GM12878 (cell line): ENCODE results near the gene FNIP1. TPM values are rescaled to one million over a fixed set of nuclear protein-coding genes. Genes with fewer than 3 reads are reported as not detected.

Source experiments
- ATAC-seq: fragments of 200-7000 bp; cut with Tn5 transposase; 3 replicates; pipeline ENCODE4 v1.9.1; 2020; ENCODE audit warnings: mild to moderate bottlenecking, moderate library complexity
- BruUV-seq: library from RNA; stranded (reverse); fragments of 400-500 nt; replicated peaks from 2 replicates; lab custom pipeline; 2021; lab: Mats Ljungman, UMichigan
- CTCF ChIA-PET: fragments of 300-600 bp; sonication (Branson Sonifier 250); formaldehyde crosslinking; extraction: SDS; loops from one replicate; lab custom pipeline; 2021; ENCODE audit warnings: inconsistent platforms; lab: Yijun Ruan, JAX
- POLR2A ChIA-PET: fragments of 350-600 bp; formaldehyde crosslinking; extraction: SDS; loops from one replicate; lab custom pipeline; 2021; ENCODE audit warnings: inconsistent platforms; lab: Charles Lee
- RAD21 ChIA-PET: fragments of 300-600 bp; sonication (Branson Sonifier 250); formaldehyde crosslinking; loops from one replicate; lab custom pipeline; 2023; ENCODE audit warnings: antibody characterized with exemption; ENCODE audit not compliant: unreplicated experiment; lab: Charles Lee
- SMC1A ChIA-PET: fragments of 300-600 bp; sonication (Branson Sonifier 250); formaldehyde crosslinking; loops from one replicate; lab custom pipeline; 2023; ENCODE audit not compliant: unreplicated experiment, uncharacterized antibody; lab: Charles Lee
- DNase-seq: peaks from one replicate; pipeline ENCODE4 v3.0.0-alpha.2; 2011; ENCODE audit warnings: low read depth, low spot score
- FAIRE-seq: peaks from 3 replicates; lab custom pipeline; 2011; peaks lifted over from hg19 to GRCh38; lab: Jason Lieb, UNC
- H2AFZ ChIP-seq: 2 replicates; pipeline ENCODE4 v1.6.0; 2011; ENCODE audit warnings: low read depth, low read length, control low read depth; ENCODE audit not compliant: control insufficient read depth
- H3K27ac ChIP-seq: 2 replicates; pipeline ENCODE4 v1.5.1; 2011; ENCODE audit warnings: control low read depth; ENCODE audit not compliant: control insufficient read depth, insufficient read depth
- H3K27me3 ChIP-seq, 2 experiments: replicated peaks in 1 of 2; 2 replicates each; pipeline versions ENCODE4 v1.6.0 to v1.6.1; 2011; ENCODE audit warnings: low read length in 1 of 2; ENCODE audit not compliant: control insufficient read depth in 2 of 2, insufficient read depth in 2 of 2
- H3K36me3 ChIP-seq, 2 experiments: 2 replicates each; pipeline ENCODE4 v1.5.1; 2011; ENCODE audit warnings: low read length in 1 of 2; ENCODE audit not compliant: control insufficient read depth in 2 of 2, insufficient read depth in 2 of 2
- H3K4me1 ChIP-seq: 2 replicates; pipeline ENCODE4 v1.6.1; 2011; ENCODE audit warnings: mild to moderate bottlenecking, low read length, moderate library complexity, mixed read lengths; ENCODE audit not compliant: control insufficient read depth, insufficient read depth
- H3K4me2 ChIP-seq: 2 replicates; pipeline ENCODE4 v1.6.0; 2011; ENCODE audit warnings: control low read depth; ENCODE audit not compliant: control insufficient read depth, insufficient read depth
- H3K4me3 ChIP-seq: fragments of 200-600 bp; sonication (generic); 2 replicates; pipeline ENCODE4 v1.5.1; 2016
- H3K79me2 ChIP-seq: 2 replicates; pipeline ENCODE4 v1.6.0; 2011; ENCODE audit warnings: low read length; ENCODE audit not compliant: control insufficient read depth, insufficient read depth
- H3K9ac ChIP-seq: 2 replicates; pipeline ENCODE4 v1.8.0; 2011; ENCODE audit warnings: low read length, control low read depth, mixed read lengths; ENCODE audit not compliant: control insufficient read depth, insufficient read depth
- H3K9me3 ChIP-seq: replicated peaks from 3 replicates; pipeline ENCODE4 v1.5.1; 2011; ENCODE audit warnings: mild to moderate bottlenecking, low read length; ENCODE audit not compliant: control insufficient read depth, insufficient read depth
- H4K20me1 ChIP-seq: 2 replicates; pipeline ENCODE4 v1.6.0; 2011; ENCODE audit not compliant: control insufficient read depth, insufficient read depth
- GABPA ChIP-seq: IDR thresholded peaks from 2 replicates; pipeline ENCODE4 v1.6.1; 2014; ENCODE audit warnings: antibody characterized with exemption, low read depth, mild to moderate bottlenecking, inconsistent platforms
- in situ Hi-C: fragments of 300-500 bp; cut with MboI; formaldehyde crosslinking; loops from 9 replicates; pipeline ENCODE4 v1.14.3; 2018; ENCODE audit warnings: mixed read lengths
- intact Hi-C: fragments of 100-400 bp; cut with micrococcal nuclease; formaldehyde crosslinking; loops from one replicate; pipeline ENCODE4 v1.14.2; 2022; ENCODE audit not compliant: unreplicated experiment
- polyA plus RNA-seq, 11 experiments: library from polyadenylated mRNA; depleted of rRNA in 4 of 11; unstranded in 6 of 11; stranded (reverse) in 5 of 11; fragments of >200 nt; fragmentation: Nextera tagmentation in 4 of 11; fragmentation: Illumina TruSeq in 1 of 11; extraction: Ambion mirVana in 4 of 11; extraction: Trizol in 1 of 11; gene quantifications; 1 replicate in 1 of 11; 2 replicates in 10 of 11; pipeline versions ENCODE4 v1.2.1 to v1.2.3, GENCODE V29; 2011 to 2016; ENCODE audit warnings: inconsistent platforms in 2 of 11, missing spikeins in 2 of 11, low read depth in 1 of 11
- total RNA-seq, 4 experiments: library from RNA; depleted of rRNA in 3 of 4; stranded (reverse); fragments of >200 nt in 3 of 4; fragmentation: Illumina TruSeq in 1 of 4; extraction: Trizol in 1 of 4; gene quantifications; 2 replicates each; pipeline versions ENCODE4 v1.2.1 to v1.2.3, GENCODE V29; 2013 to 2021
- TF ChIP-seq, protein P1 (sequence below): fragments of 450-650 bp; IDR thresholded peaks from 2 replicates; pipeline ENCODE4 v1.6.1; 2016; ENCODE audit warnings: mild to moderate bottlenecking, moderate library complexity, borderline replicate concordance
- TF ChIP-seq, protein P2 (sequence below): fragments of 450-650 bp; IDR thresholded peaks from 2 replicates; pipeline ENCODE4 v1.6.1; 2017; ENCODE audit warnings: mild to moderate bottlenecking, moderate library complexity

The FNIP1 gene
- total and polyA plus RNA-seq, 10 of the 15 experiments (the other 5 are each of a cell fraction or from before 2014, with no cell fraction given): 4.3 to 18.0 (median 14.0) TPM

DNA sequence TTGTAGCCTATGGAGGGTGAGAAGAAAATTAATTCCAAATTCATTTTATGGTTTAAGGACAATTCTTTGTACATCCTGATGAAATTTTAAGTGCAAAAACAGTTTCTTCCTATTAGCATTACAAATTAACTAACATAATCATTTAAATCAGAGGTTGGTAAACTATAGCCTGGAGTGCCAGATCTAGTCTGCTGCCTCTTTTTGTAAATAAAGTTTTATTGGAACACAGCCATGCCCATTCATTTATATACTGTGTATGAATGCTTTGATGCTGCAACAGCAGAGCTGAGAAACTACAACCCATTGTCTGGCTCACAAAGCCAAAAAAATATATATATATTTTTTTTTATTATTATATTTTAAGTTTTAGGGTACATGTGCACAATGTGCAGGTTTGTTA is 80.2 kb downstream of the FNIP1 start:
- in situ Hi-C loops: no loop called here
- H3K79me2 ChIP-seq: no peaks in the 10 kb centered on the region
- H3K27ac ChIP-seq: no peak overlapping the region
- SMC1A ChIA-PET: no interaction called here
- no peaks in the 10 kb centered on the region for H4K20me1 ChIP-seq
- no peaks in the 10 kb centered on the region for H3K27me3 ChIP-seq
- H3K36me3 ChIP-seq: no peaks in the 10 kb centered on the region; a peak in 2 of 4 replicates
- no peak overlapping the region for H3K4me3 ChIP-seq
- RAD21 ChIA-PET: no interaction called here
- POLR2A ChIA-PET: no interaction called here
- intact Hi-C loops: no loop called here
- no peaks in the 10 kb centered on the region; the same call in 2 of the 3 replicates for H3K9me3 ChIP-seq
- TF ChIP-seq, protein P1, sequence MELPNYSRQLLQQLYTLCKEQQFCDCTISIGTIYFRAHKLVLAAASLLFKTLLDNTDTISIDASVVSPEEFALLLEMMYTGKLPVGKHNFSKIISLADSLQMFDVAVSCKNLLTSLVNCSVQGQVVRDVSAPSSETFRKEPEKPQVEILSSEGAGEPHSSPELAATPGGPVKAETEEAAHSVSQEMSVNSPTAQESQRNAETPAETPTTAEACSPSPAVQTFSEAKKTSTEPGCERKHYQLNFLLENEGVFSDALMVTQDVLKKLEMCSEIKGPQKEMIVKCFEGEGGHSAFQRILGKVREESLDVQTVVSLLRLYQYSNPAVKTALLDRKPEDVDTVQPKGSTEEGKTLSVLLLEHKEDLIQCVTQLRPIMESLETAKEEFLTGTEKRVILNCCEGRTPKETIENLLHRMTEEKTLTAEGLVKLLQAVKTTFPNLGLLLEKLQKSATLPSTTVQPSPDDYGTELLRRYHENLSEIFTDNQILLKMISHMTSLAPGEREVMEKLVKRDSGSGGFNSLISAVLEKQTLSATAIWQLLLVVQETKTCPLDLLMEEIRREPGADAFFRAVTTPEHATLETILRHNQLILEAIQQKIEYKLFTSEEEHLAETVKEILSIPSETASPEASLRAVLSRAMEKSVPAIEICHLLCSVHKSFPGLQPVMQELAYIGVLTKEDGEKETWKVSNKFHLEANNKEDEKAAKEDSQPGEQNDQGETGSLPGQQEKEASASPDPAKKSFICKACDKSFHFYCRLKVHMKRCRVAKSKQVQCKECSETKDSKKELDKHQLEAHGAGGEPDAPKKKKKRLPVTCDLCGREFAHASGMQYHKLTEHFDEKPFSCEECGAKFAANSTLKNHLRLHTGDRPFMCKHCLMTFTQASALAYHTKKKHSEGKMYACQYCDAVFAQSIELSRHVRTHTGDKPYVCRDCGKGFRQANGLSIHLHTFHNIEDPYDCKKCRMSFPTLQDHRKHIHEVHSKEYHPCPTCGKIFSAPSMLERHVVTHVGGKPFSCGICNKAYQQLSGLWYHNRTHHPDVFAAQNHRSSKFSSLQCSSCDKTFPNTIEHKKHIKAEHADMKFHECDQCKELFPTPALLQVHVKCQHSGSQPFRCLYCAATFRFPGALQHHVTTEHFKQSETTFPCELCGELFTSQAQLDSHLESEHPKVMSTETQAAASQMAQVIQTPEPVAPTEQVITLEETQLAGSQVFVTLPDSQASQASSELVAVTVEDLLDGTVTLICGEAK: peak; percentile 64
- no peak for TF ChIP-seq GABPA
- TF ChIP-seq, protein P2, sequence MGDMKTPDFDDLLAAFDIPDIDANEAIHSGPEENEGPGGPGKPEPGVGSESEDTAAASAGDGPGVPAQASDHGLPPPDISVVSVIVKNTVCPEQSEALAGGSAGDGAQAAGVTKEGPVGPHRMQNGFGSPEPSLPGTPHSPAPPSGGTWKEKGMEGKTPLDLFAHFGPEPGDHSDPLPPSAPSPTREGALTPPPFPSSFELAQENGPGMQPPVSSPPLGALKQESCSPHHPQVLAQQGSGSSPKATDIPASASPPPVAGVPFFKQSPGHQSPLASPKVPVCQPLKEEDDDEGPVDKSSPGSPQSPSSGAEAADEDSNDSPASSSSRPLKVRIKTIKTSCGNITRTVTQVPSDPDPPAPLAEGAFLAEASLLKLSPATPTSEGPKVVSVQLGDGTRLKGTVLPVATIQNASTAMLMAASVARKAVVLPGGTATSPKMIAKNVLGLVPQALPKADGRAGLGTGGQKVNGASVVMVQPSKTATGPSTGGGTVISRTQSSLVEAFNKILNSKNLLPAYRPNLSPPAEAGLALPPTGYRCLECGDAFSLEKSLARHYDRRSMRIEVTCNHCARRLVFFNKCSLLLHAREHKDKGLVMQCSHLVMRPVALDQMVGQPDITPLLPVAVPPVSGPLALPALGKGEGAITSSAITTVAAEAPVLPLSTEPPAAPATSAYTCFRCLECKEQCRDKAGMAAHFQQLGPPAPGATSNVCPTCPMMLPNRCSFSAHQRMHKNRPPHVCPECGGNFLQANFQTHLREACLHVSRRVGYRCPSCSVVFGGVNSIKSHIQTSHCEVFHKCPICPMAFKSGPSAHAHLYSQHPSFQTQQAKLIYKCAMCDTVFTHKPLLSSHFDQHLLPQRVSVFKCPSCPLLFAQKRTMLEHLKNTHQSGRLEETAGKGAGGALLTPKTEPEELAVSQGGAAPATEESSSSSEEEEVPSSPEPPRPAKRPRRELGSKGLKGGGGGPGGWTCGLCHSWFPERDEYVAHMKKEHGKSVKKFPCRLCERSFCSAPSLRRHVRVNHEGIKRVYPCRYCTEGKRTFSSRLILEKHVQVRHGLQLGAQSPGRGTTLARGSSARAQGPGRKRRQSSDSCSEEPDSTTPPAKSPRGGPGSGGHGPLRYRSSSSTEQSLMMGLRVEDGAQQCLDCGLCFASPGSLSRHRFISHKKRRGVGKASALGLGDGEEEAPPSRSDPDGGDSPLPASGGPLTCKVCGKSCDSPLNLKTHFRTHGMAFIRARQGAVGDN: no peak
- H3K4me1 ChIP-seq: no peaks in the 10 kb centered on the region
- DNase-seq (no peak), ATAC-seq (no peak), FAIRE-seq (no peak)
- CTCF ChIA-PET: no interaction called here
- H3K4me2 ChIP-seq: no peak overlapping the region
- no peak overlapping the region for H3K9ac ChIP-seq
- H2AFZ ChIP-seq: no peak overlapping the region
- BruUV-seq: no TSS peak
